ENCODE measurements around the gene OR12D2. TPM values are rescaled to one million over a fixed set of nuclear protein-coding genes. Genes with fewer than 3 reads are reported as not detected.
"Not testable (repeated sequence)": the region's sequence is repeated elsewhere in the genome, so short reads cannot be mapped to it uniquely, and the experiment has no call there.

Gene OR12D2
- total RNA-seq, result not detected in 2 replicates

GRCh38 chr6:29395331-29395730, at the start of gene OR12D2:
TSS of gene OR12D2 (plus strand) at chr6:29395631. CDS start at chr6:29396700, 1,069 bp downstream.
- no peak for DNase-seq (ENCODE audit: low read depth)
- Histone ChIP-seq H3K36me3 (ENCODE audit: control insufficient read depth, insufficient read depth, low read length) (no peaks in the 10 kb centered on the region), H3K27me3 (ENCODE audit: control insufficient read depth, insufficient read depth, low read length) (no peaks in the 10 kb centered on the region), H3K4me3 (ENCODE audit: low read depth, low read length) (no peak within 1 kb of the TSS)
- no peak for FAIRE-seq
- TF ChIP-seq CTCF (IDR thresholded peaks at IDR 0.05; ENCODE audit: insufficient read depth, low read length, severe bottlenecking), result no peak

DNA sequence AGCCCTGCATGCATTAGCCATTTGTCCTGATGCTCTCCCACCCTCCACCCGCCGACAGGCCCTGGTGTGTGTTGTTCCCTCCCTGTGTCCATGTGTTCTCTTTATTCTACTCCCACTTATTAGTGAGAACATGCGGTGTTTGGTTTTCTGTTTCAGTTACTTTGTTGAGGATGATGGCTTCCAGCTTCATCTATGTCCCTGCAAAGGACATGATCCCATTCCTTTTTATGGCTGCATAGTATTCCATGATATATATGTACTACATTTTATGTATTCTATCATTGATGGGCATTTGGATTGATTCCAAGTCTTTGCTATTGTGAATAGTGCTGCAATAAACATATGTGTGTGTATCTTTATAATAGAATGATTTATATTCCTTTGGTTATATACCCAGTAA, 46.1 kb upstream of the OR12D2 start:
- not testable (repeated sequence) for DNase-seq (ENCODE audit: low read depth); H3K36me3 ChIP-seq (ENCODE audit: control insufficient read depth, insufficient read depth, low read length); H3K4me3 ChIP-seq (ENCODE audit: low read depth, low read length); H3K27me3 ChIP-seq (ENCODE audit: control insufficient read depth, insufficient read depth, low read length); FAIRE-seq

- no peaks in the 10 kb centered on the region for H3K27me3 ChIP-seq (ENCODE audit: control insufficient read depth, insufficient read depth, low read length)
- DNase-seq (ENCODE audit: low read depth) (no peak), FAIRE-seq (no peak)
- no peaks in the 10 kb centered on the region for H3K36me3 ChIP-seq (ENCODE audit: control insufficient read depth, insufficient read depth, low read length)
- no peak for TF ChIP-seq CTCF (IDR thresholded peaks at IDR 0.05; ENCODE audit: insufficient read depth, low read length, severe bottlenecking)
- H3K4me3 ChIP-seq (ENCODE audit: low read depth, low read length), result no peak overlapping the region
Measured at GRCh38 chr6:29354980-29355379, 40.5 kb upstream of the OR12D2 start.

DNA sequence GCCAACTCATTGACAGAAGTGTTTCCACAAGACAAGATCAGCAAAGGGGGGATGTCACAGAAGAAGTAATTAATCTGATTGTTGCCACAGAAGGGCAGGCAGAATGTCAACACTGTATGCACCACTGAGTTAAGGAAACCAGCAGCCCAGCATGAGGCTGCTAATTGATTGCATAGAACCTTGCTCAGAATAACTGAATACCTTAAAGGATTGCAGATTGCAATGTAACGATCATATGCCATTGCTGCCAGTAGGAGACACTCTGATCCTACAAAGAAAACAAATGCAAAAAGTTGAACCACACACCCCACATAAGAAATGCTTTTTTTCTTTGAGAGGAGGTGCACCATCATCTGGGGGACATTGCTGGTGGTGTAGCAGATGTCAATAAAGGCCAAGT, 39.8 kb upstream of the OR12D2 start:
- no peaks in the 10 kb centered on the region for H3K27me3 ChIP-seq (ENCODE audit: control insufficient read depth, insufficient read depth, low read length)
- no peaks in the 10 kb centered on the region for H3K36me3 ChIP-seq (ENCODE audit: control insufficient read depth, insufficient read depth, low read length)
- no peak for TF ChIP-seq CTCF (IDR thresholded peaks at IDR 0.05; ENCODE audit: insufficient read depth, low read length, severe bottlenecking)
- no peak for DNase-seq (ENCODE audit: low read depth)
- H3K4me3 ChIP-seq (ENCODE audit: low read depth, low read length), result no peak overlapping the region
- FAIRE-seq, result no peak

DNA sequence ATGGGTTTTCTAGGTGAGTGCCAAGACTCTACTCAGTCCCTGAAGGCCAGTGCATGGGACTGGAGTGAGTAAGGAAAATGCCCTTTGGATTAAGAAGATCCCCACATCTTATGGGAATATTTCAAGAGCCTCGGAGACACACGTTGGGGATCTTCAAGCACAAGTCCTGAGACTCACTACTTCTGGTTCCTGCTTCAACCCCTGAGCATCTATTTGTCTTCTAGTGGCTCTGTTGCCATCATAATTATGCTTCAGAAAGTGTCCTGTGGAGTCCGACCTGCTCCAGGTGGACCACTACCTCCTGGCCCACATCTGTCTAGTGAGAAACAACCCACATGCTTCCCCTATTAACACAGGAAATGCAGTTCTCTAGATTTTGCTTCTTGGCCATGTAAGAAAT, 26.7 kb upstream of the OR12D2 start, which contains the start of gene OR5V1:
Gene OR5V1, minus strand, starts transcription at position 101 of the 400 bp plus-strand sequence. CDS start 12,670 bp downstream, outside the sequence.
- H3K4me3 ChIP-seq (ENCODE audit: low read depth, low read length), result no peak within 1 kb of the TSS
- H3K27me3 ChIP-seq (ENCODE audit: control insufficient read depth, insufficient read depth, low read length), result no peaks in the 10 kb centered on the region
- no peak for TF ChIP-seq CTCF (IDR thresholded peaks at IDR 0.05; ENCODE audit: insufficient read depth, low read length, severe bottlenecking)
- DNase-seq (ENCODE audit: low read depth), result no peak
- H3K36me3 ChIP-seq (ENCODE audit: control insufficient read depth, insufficient read depth, low read length), result no peaks in the 10 kb centered on the region
- FAIRE-seq, result no peak

DNA sequence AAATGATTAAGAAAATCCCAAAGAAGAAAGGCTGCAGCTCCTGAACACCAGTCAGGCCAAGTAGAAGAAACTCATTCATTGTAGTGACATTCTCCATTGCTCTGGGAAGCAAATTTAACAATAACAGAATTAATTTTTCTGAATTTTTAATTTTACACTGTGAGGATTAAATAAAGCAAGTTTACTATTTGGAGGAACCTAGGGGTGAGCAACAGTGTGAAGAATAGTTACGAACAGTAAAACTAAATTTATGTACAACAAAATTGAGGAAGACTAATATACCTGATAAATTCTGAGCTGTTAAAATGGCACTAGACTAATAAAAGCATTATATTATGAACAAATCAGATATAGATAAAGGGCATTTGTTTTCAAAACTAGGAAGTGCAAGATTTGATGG, 20.2 kb upstream of the OR12D2 start, which contains the start of gene OR12D3:
Gene OR12D3, minus strand, starts transcription at position 101 of the 400 bp plus-strand sequence. Its CDS starts 4 bp downstream, at position 97.
- no peaks in the 10 kb centered on the region for H3K27me3 ChIP-seq (ENCODE audit: control insufficient read depth, insufficient read depth, low read length)
- FAIRE-seq (no peak), DNase-seq (ENCODE audit: low read depth) (no peak)
- H3K36me3 ChIP-seq (ENCODE audit: control insufficient read depth, insufficient read depth, low read length), result no peaks in the 10 kb centered on the region
- no peak within 1 kb of the TSS for H3K4me3 ChIP-seq (ENCODE audit: low read depth, low read length)
- no peak for TF ChIP-seq CTCF (IDR thresholded peaks at IDR 0.05; ENCODE audit: insufficient read depth, low read length, severe bottlenecking)

Measured in bronchial epithelial cell (primary cell).